ENCODE measurements around the gene TMEM243. TPM values are rescaled to one million over a fixed set of nuclear protein-coding genes. Genes with fewer than 3 reads are reported as not detected.
"Not testable (repeated sequence)": the region's sequence is repeated elsewhere in the genome, so short reads cannot be mapped to it uniquely, and the experiment has no call there.

Gene TMEM243, protein sequence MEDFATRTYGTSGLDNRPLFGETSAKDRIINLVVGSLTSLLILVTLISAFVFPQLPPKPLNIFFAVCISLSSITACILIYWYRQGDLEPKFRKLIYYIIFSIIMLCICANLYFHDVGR
- total RNA-seq = 157 TPM

DNA sequence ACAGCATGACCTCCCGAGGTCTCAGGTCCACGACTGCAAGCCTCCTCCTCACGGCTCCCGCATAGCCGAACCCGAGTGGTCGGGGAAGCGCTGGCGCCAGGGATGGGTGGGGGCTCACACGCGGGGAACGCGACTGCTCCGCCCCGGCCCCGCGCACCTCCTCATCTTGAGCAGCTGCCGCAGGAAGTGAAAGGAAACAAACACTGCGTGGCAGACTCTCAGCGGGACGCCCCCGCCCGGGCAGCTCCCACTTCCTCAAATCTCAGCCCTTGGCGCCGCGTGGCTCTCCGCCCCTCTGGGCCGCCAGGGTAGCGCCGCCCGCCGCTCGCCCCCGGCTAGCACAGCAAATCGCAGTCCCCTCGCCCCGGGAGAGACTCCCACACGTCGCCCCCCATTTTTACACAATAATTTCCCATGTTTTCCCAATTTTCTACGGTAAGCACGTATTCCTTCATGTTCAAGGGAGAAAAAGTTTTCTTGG is at the start of gene TMEM243:
Gene TMEM243 (minus strand): TSS at position 188 of the 481 bp plus-strand sequence. CDS start 229 bp downstream, outside the sequence.
- Histone ChIP-seq H3K4me3 (ENCODE audit: low read length) (peak within 1 kb of the TSS; percentile 91), H3K9me3 (ENCODE audit: low read depth, low read length) (no peaks in the 10 kb centered on the region), H3K4me1 (ENCODE audit: insufficient read depth, low read length) (peaks cover 47% of the 10 kb centered on the region), H3K27me3 (ENCODE audit: insufficient read depth, low read length) (peaks cover 22% of the 10 kb centered on the region)

DNA sequence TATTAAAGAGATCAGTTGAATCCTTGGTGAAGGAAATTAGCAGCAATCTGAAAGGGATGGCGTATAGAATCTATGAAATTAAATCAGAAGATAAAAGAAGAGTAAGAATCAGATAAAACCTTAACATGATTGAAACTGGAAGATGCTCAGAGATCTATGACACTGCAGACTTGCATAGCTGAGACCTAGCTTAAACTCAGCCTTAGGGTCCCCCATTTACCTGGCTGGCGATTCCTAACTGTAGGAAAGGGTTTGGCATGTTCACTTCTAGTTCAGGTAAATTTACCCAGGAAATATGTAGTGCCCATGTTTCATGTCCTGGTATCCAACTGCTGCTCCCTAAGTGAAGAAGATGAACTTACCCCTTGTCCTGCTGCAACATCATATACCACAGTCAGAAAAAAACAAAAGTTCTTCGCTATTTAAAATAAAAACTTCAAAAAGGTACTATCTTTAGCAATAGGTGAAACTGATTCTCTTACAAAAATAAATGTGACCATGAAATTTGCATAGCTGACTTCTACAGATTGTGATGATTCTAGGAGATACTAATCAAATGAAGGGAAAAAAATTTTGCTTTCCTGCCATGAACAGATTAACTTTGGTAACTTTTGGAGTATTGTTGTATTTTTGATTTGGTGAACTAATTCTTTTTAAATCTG is 47.8 kb upstream of the TMEM243 start:
- no peak overlapping the region for H3K4me3 ChIP-seq (ENCODE audit: low read length)
- no peaks in the 10 kb centered on the region for H3K9me3 ChIP-seq (ENCODE audit: low read depth, low read length)
- H3K27me3 ChIP-seq (ENCODE audit: insufficient read depth, low read length) = no peaks in the 10 kb centered on the region
- no peaks in the 10 kb centered on the region for H3K4me1 ChIP-seq (ENCODE audit: insufficient read depth, low read length)

DNA sequence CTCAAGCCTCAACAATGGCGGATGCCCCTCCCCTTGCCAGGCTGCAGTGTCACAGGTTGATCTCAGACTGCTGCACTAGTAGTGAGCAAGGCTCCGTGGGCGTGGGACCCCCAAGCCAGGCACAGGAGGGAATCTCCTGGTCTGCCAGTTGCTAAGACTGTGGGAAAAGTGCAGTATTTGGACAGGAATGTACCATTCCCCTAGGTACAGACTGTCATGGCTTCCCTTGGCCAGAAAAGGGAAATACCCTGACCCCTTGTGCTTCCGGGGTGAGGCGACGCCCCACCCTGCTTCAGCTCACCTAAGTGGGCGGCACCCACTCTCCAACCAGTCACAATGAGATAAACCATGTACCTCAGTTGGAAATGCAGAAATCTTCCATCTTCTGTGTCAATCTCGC is 44.0 kb upstream of the TMEM243 start:
- Histone ChIP-seq H3K27me3 (ENCODE audit: insufficient read depth, low read length) (no peaks in the 10 kb centered on the region), H3K4me1 (ENCODE audit: insufficient read depth, low read length) (no peaks in the 10 kb centered on the region), H3K9me3 (ENCODE audit: low read depth, low read length) (no peaks in the 10 kb centered on the region), H3K4me3 (ENCODE audit: low read length) (no peak overlapping the region)

DNA sequence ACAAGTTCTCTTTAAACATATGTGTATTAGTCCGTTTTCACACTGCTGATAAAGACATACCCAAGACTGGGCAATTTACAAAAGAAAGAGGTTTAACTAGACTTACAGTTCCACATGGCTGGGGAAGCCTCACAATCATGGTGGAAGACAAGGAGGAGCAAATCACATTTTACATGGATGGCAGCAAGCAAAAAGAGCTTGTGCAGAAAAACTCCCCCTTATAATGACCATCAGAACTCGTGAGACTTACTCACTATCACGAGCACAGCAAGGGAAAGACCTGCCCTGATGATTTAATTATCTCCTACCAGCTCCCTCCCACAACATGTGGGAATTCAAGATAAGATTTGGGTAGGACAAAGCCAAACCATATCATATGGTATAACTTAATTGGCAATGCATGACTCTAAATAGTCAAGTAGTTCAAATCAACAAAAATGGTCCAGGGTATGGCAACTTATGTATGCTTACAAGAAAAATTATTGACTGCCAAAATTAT is 34.1 kb upstream of the TMEM243 start:
- Histone ChIP-seq H3K4me3 (ENCODE audit: low read length) (no peak overlapping the region), H3K27me3 (ENCODE audit: insufficient read depth, low read length) (no peaks in the 10 kb centered on the region), H3K9me3 (ENCODE audit: low read depth, low read length) (no peaks in the 10 kb centered on the region), H3K4me1 (ENCODE audit: insufficient read depth, low read length) (no peaks in the 10 kb centered on the region)

DNA sequence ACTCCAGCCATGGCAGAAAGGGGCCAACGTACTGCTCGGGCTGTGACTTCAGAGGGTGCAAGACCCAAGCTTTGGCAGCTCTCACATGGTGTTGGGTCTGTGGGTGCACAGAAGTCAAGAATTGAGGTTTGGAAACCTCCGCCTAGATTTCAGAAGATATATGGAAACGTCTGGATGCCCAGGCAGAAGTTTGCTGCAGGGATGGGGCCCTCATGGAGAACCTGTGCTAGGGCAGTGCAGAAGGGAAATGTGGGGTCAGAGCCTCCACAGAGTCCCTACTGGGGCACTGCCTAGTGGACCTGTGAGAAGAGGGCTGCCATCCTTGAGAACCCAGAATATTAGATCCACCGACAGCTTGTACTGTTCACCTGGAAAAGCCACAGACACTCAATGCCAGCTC is 26.1 kb upstream of the TMEM243 start:
- not testable (repeated sequence) for H3K4me3 ChIP-seq (ENCODE audit: low read length); H3K4me1 ChIP-seq (ENCODE audit: insufficient read depth, low read length); H3K27me3 ChIP-seq (ENCODE audit: insufficient read depth, low read length); H3K9me3 ChIP-seq (ENCODE audit: low read depth, low read length)

DNA sequence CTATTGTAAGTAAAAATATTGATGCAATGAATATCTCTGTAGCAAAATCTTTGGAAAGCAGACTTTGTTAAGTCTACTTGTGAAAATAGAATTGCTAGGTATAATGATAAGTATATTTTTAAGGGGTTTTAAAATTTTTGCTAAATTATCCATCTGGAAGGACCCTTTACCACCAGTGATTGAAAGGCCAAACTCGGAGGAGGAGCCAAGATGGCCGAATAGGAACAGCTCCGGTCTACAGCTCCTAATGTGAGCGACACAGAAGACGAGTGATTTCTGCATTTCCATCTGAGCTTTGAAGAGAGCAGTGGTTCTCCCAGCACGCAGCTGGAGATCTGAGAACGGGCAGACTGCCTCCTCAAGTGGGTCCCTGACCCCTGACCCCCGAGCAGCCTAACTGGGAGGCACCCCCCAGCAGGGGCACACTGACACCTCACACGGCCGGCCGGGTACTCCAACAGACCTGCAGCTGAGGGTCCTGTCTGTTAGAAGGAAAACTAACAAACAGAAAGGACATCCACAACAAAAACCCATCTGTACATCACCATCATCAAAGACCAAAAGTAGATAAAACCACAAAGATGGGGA is 19.0 kb upstream of the TMEM243 start:
- H3K9me3 ChIP-seq (ENCODE audit: low read depth, low read length); H3K4me1 ChIP-seq (ENCODE audit: insufficient read depth, low read length); H3K27me3 ChIP-seq (ENCODE audit: insufficient read depth, low read length): not testable (repeated sequence)

DNA sequence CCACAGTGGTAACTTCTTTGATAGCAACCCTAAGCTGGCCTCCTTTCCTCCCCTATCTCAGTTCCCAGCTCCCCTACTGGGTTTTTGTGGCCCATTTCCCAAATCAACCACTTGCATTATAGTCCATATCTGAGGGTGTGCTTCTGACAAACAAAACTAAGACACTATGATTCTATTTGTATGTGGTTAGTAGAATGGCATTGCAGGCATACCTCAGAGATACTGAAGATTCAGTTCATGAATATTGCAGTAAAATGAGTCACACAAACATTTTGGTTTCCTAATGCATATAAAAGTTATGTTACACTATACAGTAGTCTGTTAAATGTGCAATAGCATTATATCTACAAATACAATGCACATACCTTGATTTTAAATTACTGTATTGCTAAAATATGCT is 15.4 kb upstream of the TMEM243 start:
- no peak overlapping the region for H3K4me3 ChIP-seq (ENCODE audit: low read length)
- no peaks in the 10 kb centered on the region for H3K4me1 ChIP-seq (ENCODE audit: insufficient read depth, low read length)
- no peaks in the 10 kb centered on the region for H3K9me3 ChIP-seq (ENCODE audit: low read depth, low read length)
- H3K27me3 ChIP-seq (ENCODE audit: insufficient read depth, low read length) = no peaks in the 10 kb centered on the region

More for the DNA sequence above, 19.0 kb upstream of the TMEM243 start:
- not testable (repeated sequence) for H3K4me3 ChIP-seq (ENCODE audit: low read length)

DNA sequence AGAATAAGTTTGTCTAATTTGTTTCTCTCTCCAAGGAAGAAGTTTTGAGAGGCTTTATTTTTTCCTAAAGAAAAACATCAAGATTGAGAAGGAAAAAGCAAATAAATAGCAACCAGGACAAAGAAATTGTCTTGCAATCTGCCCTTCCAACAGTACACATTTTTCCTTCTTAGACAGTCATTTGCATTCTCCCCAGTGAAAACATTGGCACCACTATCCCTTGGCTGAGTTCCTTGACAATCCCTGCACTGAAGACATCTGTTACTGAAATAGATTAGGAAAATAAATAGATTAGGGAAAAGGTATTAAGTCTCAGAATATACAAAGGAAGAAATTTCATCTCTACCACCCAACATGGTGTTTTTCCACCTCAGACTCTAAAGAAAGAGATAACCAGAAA is 12.2 kb upstream of the TMEM243 start:
- Histone ChIP-seq H3K4me3 (ENCODE audit: low read length) (no peak overlapping the region), H3K9me3 (ENCODE audit: low read depth, low read length) (no peaks in the 10 kb centered on the region), H3K27me3 (ENCODE audit: insufficient read depth, low read length) (no peaks in the 10 kb centered on the region), H3K4me1 (ENCODE audit: insufficient read depth, low read length) (no peaks in the 10 kb centered on the region)

DNA sequence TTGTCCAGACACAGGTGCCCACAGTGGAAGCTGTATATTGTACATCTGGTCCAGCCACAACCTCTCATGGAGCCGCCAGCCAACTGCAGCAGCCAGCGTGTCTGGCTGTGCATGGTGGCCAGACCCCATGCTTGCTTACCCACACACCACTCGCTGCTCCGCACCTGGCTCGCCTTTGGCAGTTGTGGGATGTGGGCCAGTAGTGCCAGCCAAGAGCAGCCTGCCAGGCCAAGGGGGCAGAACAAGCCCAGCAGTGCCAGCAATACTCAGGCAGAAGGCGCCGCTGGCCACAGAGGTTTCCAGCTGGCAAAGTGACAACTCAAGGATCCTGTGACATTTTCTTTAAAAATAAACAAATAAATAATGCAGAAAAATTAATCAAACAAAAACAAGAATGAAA is 11.7 kb upstream of the TMEM243 start:
- H3K27me3 ChIP-seq (ENCODE audit: insufficient read depth, low read length) = no peaks in the 10 kb centered on the region
- H3K4me1 ChIP-seq (ENCODE audit: insufficient read depth, low read length) = no peaks in the 10 kb centered on the region
- H3K4me3 ChIP-seq (ENCODE audit: low read length) = no peak overlapping the region
- no peaks in the 10 kb centered on the region for H3K9me3 ChIP-seq (ENCODE audit: low read depth, low read length)

DNA sequence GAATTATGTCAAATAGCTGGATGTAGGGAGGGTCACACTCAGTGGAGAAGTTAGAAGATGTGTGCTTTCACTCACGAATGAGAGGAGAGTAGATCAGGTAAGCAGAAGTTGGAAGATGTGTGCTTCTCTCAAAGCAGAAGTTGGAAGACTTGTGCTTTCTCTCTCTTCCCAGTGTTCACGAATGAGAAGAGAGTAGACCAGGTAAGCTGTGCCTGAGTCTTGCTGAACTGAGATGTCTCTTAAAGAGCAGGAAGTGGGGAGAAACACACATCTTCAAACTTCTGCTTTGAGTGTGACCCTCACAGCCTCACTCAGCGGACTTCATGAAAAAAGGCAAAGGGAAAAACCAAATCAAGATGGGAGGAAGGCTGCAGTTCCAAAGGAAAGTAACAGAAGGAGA is 7.0 kb upstream of the TMEM243 start:
- peaks cover 13% of the 10 kb centered on the region for H3K27me3 ChIP-seq (ENCODE audit: insufficient read depth, low read length)
- H3K9me3 ChIP-seq (ENCODE audit: low read depth, low read length) = no peaks in the 10 kb centered on the region
- no peaks in the 10 kb centered on the region for H3K4me1 ChIP-seq (ENCODE audit: insufficient read depth, low read length)
- no peak overlapping the region for H3K4me3 ChIP-seq (ENCODE audit: low read length)

DNA sequence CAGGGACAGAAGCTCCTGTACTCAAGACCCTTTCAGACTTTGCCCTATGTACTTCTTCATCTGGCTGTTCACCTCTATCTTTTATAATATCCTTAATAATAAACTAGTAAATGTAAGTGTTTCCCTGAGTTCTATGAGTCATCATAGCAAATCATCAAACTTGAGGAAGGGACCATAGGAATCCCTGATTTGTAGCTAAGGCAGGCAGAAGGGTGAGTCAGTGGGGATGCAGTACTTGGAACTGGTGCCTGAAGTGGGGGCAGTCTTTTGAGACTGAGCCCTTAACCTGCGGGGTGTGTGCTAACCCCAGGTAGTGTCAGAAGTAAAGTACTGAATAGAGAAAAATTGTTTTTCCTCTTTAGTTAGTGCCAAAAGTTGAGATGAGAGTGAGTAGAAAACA is 6.2 kb upstream of the TMEM243 start:
- H3K4me3 ChIP-seq (ENCODE audit: low read length) = no peak overlapping the region
- peaks cover 5% of the 10 kb centered on the region for H3K4me1 ChIP-seq (ENCODE audit: insufficient read depth, low read length)
- peaks cover 21% of the 10 kb centered on the region for H3K27me3 ChIP-seq (ENCODE audit: insufficient read depth, low read length)
- H3K9me3 ChIP-seq (ENCODE audit: low read depth, low read length) = no peaks in the 10 kb centered on the region

DNA sequence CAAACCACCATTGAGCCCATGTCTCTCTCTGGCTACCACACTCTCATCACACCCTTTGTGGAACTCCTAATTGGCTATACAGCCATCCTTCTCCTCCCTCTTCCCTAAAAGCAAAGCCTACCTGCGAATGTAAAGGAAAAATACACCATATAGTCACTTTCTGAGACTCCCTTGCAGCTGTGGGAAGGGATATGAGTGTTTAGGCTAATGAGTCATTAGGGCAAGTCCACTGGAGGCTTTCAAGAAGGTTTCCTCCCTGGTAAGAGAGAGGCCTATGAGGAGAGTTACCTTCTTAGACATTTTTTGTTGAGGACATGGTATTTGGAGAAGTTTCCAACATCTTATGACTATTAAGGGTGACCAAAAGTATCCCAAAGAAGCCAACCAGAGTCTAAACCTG is 4.1 kb upstream of the TMEM243 start:
- peaks cover 24% of the 10 kb centered on the region for H3K27me3 ChIP-seq (ENCODE audit: insufficient read depth, low read length)

DNA sequence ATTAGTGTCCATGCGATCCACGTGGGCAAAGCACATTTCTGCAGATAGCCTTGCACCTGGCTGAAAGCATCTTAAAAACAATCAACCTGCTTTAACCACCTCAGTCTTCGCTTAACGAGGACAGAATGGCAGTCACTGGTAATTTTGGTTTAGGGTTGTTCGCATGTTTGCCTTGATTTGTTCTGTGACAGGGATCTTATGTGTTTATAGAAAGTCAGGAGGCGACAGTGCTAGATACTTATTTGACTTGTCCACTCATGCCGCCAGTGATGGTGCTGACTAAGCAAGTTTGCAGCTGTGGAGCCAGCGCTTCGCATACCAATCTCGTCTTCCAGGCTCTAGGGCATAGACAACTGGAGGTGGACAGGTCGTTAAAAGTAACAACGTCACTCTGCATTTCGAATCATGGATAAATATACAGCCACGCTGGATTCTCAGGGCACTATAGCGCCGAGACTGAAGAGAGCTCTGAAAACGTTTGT is 1.2 kb upstream of the TMEM243 start:
- peak overlapping the region; percentile 91 for H3K4me3 ChIP-seq (ENCODE audit: low read length)
- peaks cover 38% of the 10 kb centered on the region for H3K4me1 ChIP-seq (ENCODE audit: insufficient read depth, low read length)
- H3K9me3 ChIP-seq (ENCODE audit: low read depth, low read length) = no peaks in the 10 kb centered on the region
- H3K27me3 ChIP-seq (ENCODE audit: insufficient read depth, low read length) = peaks cover 24% of the 10 kb centered on the region

More for the DNA sequence above, 4.1 kb upstream of the TMEM243 start:
- Histone ChIP-seq H3K9me3 (ENCODE audit: low read depth, low read length) (no peaks in the 10 kb centered on the region), H3K4me3 (ENCODE audit: low read length) (no peak overlapping the region), H3K4me1 (ENCODE audit: insufficient read depth, low read length) (peaks cover 10% of the 10 kb centered on the region)

DNA sequence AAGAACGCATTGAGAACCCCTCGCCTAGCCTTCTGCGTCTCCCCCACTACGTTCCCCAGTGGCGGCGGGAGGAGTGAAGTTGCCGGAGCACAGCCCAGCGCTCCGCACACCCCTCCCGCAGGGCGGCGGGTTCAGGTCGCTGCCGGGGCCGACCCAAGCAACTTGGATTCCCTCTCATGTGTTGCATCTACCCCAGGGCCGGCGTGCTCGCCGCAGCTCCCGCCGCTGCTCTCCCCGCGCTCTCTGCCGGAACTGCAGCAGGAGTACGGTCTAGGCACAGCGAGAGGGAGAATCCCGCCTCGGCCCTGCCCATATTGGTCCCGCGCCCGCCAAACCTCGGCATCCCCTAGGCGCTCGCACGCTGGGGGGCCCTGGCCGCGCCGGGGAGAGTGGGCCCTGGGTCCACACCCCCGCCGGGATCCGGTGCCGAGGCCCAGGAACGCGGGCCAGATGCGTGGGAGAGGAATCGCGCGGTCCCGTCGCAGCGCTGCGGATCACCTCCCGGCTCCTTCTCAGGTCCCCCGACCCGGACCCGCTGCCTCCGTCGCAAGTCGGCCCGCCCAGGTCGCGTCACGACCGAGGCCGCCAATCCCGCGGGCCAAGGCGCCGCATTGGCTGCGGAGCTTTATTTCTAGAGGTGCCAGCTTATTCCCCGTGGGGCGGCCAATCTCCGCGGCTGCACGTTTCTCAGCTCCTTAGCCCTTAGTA is 648 bp upstream of the TMEM243 start:
- Histone ChIP-seq H3K27me3 (ENCODE audit: insufficient read depth, low read length) (peaks cover 24% of the 10 kb centered on the region), H3K9me3 (ENCODE audit: low read depth, low read length) (no peaks in the 10 kb centered on the region), H3K4me3 (ENCODE audit: low read length) (peak overlapping the region; percentile 91), H3K4me1 (ENCODE audit: insufficient read depth, low read length) (peaks cover 42% of the 10 kb centered on the region)
